K562 (cell line): ENCODE measurements around the gene RIIAD1. TPM values are rescaled to one million over a fixed set of nuclear protein-coding genes. Genes with fewer than 3 reads are reported as not detected.

Experiments used
- ARHGAP35 ChIP-seq: fragments of 450-650 bp; IDR thresholded peaks from 2 replicates; pipeline ENCODE4 v1.6.1; 2018; ENCODE audit not compliant: partially characterized antibody
- ARID1B ChIP-seq: fragments of 450-650 bp; IDR thresholded peaks from 2 replicates; pipeline ENCODE4 v1.6.1; 2016; ENCODE audit warnings: antibody characterized with exemption, mild to moderate bottlenecking, inconsistent platforms
- BRF1 ChIP-seq: IDR thresholded peaks from 3 replicates; pipeline ENCODE4 v1.6.1; 2011; ENCODE audit warnings: borderline replicate concordance, mild to moderate bottlenecking; ENCODE audit not compliant: insufficient read length; ENCODE audit errors: extremely low read depth
- CHAMP1 ChIP-seq: fragments of 450-650 bp; IDR thresholded peaks from 2 replicates; pipeline ENCODE4 v1.6.1; 2016; ENCODE audit warnings: mild to moderate bottlenecking
- COPS2 ChIP-seq: fragments of 450-650 bp; conservative IDR thresholded peaks from 2 replicates; pipeline ENCODE4 v1.6.1; 2016; ENCODE audit warnings: mild to moderate bottlenecking, moderate library complexity
- CREB1 ChIP-seq, 2 experiments: sonication (generic) in 1 of 2; formaldehyde crosslinking in 1 of 2; IDR thresholded peaks; 2 replicates each; pipeline versions ENCODE4 v1.6.1 to v1.8.0; 2012 to 2022; ENCODE audit warnings: inconsistent platforms in 1 of 2, mild to moderate bottlenecking in 1 of 2, missing genetic modification reagents in 1 of 2, moderate library complexity in 1 of 2
- DNMT1 ChIP-seq: fragments of 450-650 bp; IDR thresholded peaks from 2 replicates; pipeline ENCODE4 v1.6.1; 2016; ENCODE audit warnings: antibody characterized with exemption, mild to moderate bottlenecking
- ELK1 ChIP-seq: sonication (generic); formaldehyde crosslinking; IDR thresholded peaks from 2 replicates; pipeline ENCODE4 v1.8.1; 2022; ENCODE audit warnings: missing genetic modification reagents
- FOXJ3 ChIP-seq: sonication (generic); formaldehyde crosslinking; IDR thresholded peaks from 2 replicates; pipeline ENCODE4 v1.4.0; 2020; ENCODE audit warnings: mild to moderate bottlenecking, missing genetic modification reagents
- GATAD2B ChIP-seq: fragments of 450-650 bp; IDR thresholded peaks from 2 replicates; pipeline ENCODE4 v1.6.1; 2017; ENCODE audit warnings: mild to moderate bottlenecking, borderline replicate concordance
- HMG20A ChIP-seq: fragments of 450-650 bp; formaldehyde crosslinking; conservative IDR thresholded peaks from 2 replicates; pipeline ENCODE4 v1.4.0; 2020; ENCODE audit warnings: mild to moderate bottlenecking, mixed read lengths
- JUND ChIP-seq, 2 experiments: IDR thresholded peaks; 2 replicates in 1 of 2; 3 replicates in 1 of 2; pipeline ENCODE4 v1.6.1; 2011; ENCODE audit warnings: borderline replicate concordance in 2 of 2, low read depth in 2 of 2, low read length in 2 of 2, improper control_type of control experiment in 1 of 2, missing biosample characterization in 1 of 2, missing genetic modification characterization in 1 of 2, missing genetic modification reagents in 1 of 2
- MYNN ChIP-seq, 2 experiments: sonication (generic); formaldehyde crosslinking in 1 of 2; IDR thresholded peaks; 2 replicates each; pipeline versions ENCODE4 v1.5.0 to v1.6.1; 2016 to 2020; ENCODE audit warnings: antibody characterized with exemption in 1 of 2, missing genetic modification reagents in 1 of 2
- NCOA1 ChIP-seq: fragments of 450-650 bp; IDR thresholded peaks from 2 replicates; pipeline ENCODE4 v1.6.1; 2016; ENCODE audit warnings: low read depth
- NELFE ChIP-seq: IDR thresholded peaks from 2 replicates; pipeline ENCODE4 v1.6.1; 2011; ENCODE audit warnings: mild to moderate bottlenecking; ENCODE audit not compliant: insufficient read depth, insufficient read length
- NFRKB ChIP-seq: fragments of 450-650 bp; IDR thresholded peaks from 2 replicates; pipeline ENCODE4 v1.6.1; 2016; ENCODE audit warnings: low read depth
- PHTF2 ChIP-seq: fragments of 250-450 bp; sonication (Bioruptor Pico); IDR thresholded peaks from 2 replicates; pipeline ENCODE4 v1.5.0; 2021; ENCODE audit warnings: mild to moderate bottlenecking
- PURB ChIP-seq: sonication (generic); formaldehyde crosslinking; IDR thresholded peaks from 2 replicates; pipeline ENCODE4 v1.9.0; 2021; ENCODE audit warnings: low read depth, mild to moderate bottlenecking, missing genetic modification reagents
- SP1 ChIP-seq: sonication (generic); formaldehyde crosslinking; IDR thresholded peaks from 2 replicates; pipeline ENCODE4 v1.8.1; 2022; ENCODE audit warnings: mild to moderate bottlenecking, missing genetic modification reagents
- SRF ChIP-seq, 2 experiments: fragments of 250-450, 450-650 bp in 1 of 2; sonication (Bioruptor Pico) in 1 of 2; sonication (generic) in 1 of 2; formaldehyde crosslinking; IDR thresholded peaks; 2 replicates each; pipeline versions ENCODE4 v1.5.0 to v1.5.1; 2020 to 2022; ENCODE audit warnings: mild to moderate bottlenecking in 1 of 2, missing genetic modification reagents in 1 of 2
- TCF3 ChIP-seq: sonication (generic); formaldehyde crosslinking; IDR thresholded peaks from 2 replicates; pipeline ENCODE4 v1.4.0; 2020; ENCODE audit warnings: mild to moderate bottlenecking, missing genetic modification reagents
- TSC22D4 ChIP-seq: fragments of 450-650 bp; IDR thresholded peaks from 2 replicates; pipeline ENCODE4 v1.6.1; 2016; ENCODE audit warnings: missing genetic modification characterization, missing biosample characterization, control low read depth
- ZC3H8 ChIP-seq: fragments of 450-650 bp; IDR thresholded peaks from 2 replicates; pipeline ENCODE4 v1.6.1; 2017
- ZNF165 ChIP-seq: fragments of 250-450 bp; sonication (Bioruptor Pico); IDR thresholded peaks from 2 replicates; pipeline ENCODE4 v1.4.0; 2020; ENCODE audit warnings: borderline replicate concordance
- ZNF41 ChIP-seq: fragments of 250-450 bp; sonication (Bioruptor Pico); conservative IDR thresholded peaks from 2 replicates; pipeline ENCODE4 v1.4.0; 2020; ENCODE audit warnings: mild to moderate bottlenecking
- ZNF445 ChIP-seq: fragments of 250-450 bp; sonication (Bioruptor Pico); IDR thresholded peaks from 2 replicates; pipeline ENCODE4 v1.4.0; 2020; ENCODE audit warnings: low read depth, mild to moderate bottlenecking, moderate library complexity
- polyA plus RNA-seq, 8 experiments: library from polyadenylated mRNA; depleted of rRNA in 4 of 8; stranded (reverse) in 5 of 8; unstranded in 3 of 8; fragments of >200 nt; fragmentation: Nextera tagmentation in 2 of 8; fragmentation: Illumina TruSeq in 1 of 8; extraction: Ambion mirVana in 2 of 8; extraction: Trizol in 1 of 8; gene quantifications; 2 replicates each; pipeline versions ENCODE4 v1.2.1 to v1.2.3, GENCODE V29; 2011 to 2014; ENCODE audit warnings: inconsistent platforms in 1 of 8, missing spikeins in 1 of 8
- total RNA-seq, 7 experiments: library from RNA; depleted of rRNA in 6 of 7; stranded (reverse); fragments of >200 nt in 6 of 7; fragmentation: Illumina TruSeq in 2 of 7; extraction: Trizol in 2 of 7; gene quantifications; 2 replicates each; pipeline versions ENCODE4 v1.2.1 to v1.2.3, GENCODE V29; 2011 to 2021; ENCODE audit warnings: low replicate concordance in 1 of 7

Gene RIIAD1
- total and polyA plus RNA-seq, 9 of the 15 experiments (the other 6 are each of a cell fraction or from before 2014, with no cell fraction given): not detected

- TF ChIP-seq ZC3H8 (no peak), JUND (IDR thresholded peaks at IDR 0.05; ENCODE audit: borderline replicate concordance, low read depth, low read length) (0 out of 2 replicates have a peak, but pooled peaks have one; percentile 43), JUND (tag; IDR thresholded peaks at IDR 0.05; ENCODE audit: borderline replicate concordance, low read depth, low read length) (no peak; the same call in 2 of the 3 replicates), MYNN (IDR thresholded peaks at IDR 0.05) (no peak), MYNN (CRISPR knock-in tag; IDR thresholded peaks at IDR 0.05) (no peak), NELFE (no peak), SRF (CRISPR knock-in tag; IDR thresholded peaks at IDR 0.05) (no peak), FOXJ3 (CRISPR knock-in tag) (no peak), ZNF445 (CRISPR knock-in tag) (no peak), ZNF41 (CRISPR knock-in tag) (no peak), NFRKB (peak; percentile 77), DNMT1 (no peak), NCOA1 (no peak), ARID1B (no peak; the same call in 1 of the 2 replicates), CHAMP1 (no peak), GATAD2B (no peak; the same call in 1 of the 2 replicates), HMG20A (CRISPR knock-in tag) (no peak), COPS2 (no peak), ELK1 (CRISPR knock-in tag) (no peak), ARHGAP35 (no peak), CREB1 (IDR thresholded peaks at IDR 0.05) (peak; percentile 45), CREB1 (CRISPR knock-in tag; IDR thresholded peaks at IDR 0.05) (peak; percentile 72), TSC22D4 (no peak), SP1 (CRISPR knock-in tag) (peak; percentile 46), BRF1 (no peak), ZNF165 (CRISPR knock-in tag) (no peak), PHTF2 (no peak), TCF3 (CRISPR knock-in tag) (peak; percentile 42; the same call in 1 of the 2 replicates), PURB (CRISPR knock-in tag) (no peak)
Measured at GRCh38 chr1:151762941-151763921, 41.9 kb downstream of the RIIAD1 start, which contains the start of gene MRPL9 (continued).
